DOHH2 (cell line): Measurements from ENCODE around the gene COPS9.

Experiments used
- H3F3A ChIP-seq: fragments of 200-600 bp; sonication (generic), shearing (Covaris generic); 2 replicates; pipeline ENCODE4 v1.6.0; 2016; ENCODE audit warnings: antibody characterized with exemption, mild to moderate bottlenecking; ENCODE audit not compliant: control insufficient read depth, insufficient read depth
- H3K27ac ChIP-seq: fragments of 200-600 bp; sonication (generic); 2 replicates; pipeline ENCODE4 v1.5.1; 2014; ENCODE audit warnings: low read depth, mild to moderate bottlenecking, low read length, moderate library complexity
- H3K27me3 ChIP-seq: fragments of 200-600 bp; sonication (generic); 2 replicates; pipeline ENCODE4 v1.6.1; 2014; ENCODE audit warnings: mild to moderate bottlenecking, low read length, mixed read lengths; ENCODE audit not compliant: control insufficient read depth
- H3K36me3 ChIP-seq: fragments of 200-600 bp; sonication (generic); 2 replicates; pipeline ENCODE4 v1.6.1; 2014; ENCODE audit warnings: mild to moderate bottlenecking, low read length, moderate library complexity, mixed read lengths; ENCODE audit not compliant: control insufficient read depth
- H3K4me1 ChIP-seq: fragments of 200-600 bp; sonication (generic); 2 replicates; pipeline ENCODE4 v1.6.1; 2014; ENCODE audit warnings: mild to moderate bottlenecking, low read length, mixed read lengths; ENCODE audit not compliant: control insufficient read depth
- H3K4me2 ChIP-seq: fragments of 200-600 bp; sonication (generic); 2 replicates; pipeline ENCODE4 v1.6.0; 2014; ENCODE audit warnings: mild to moderate bottlenecking, low read length, moderate library complexity
- H3K4me3 ChIP-seq: fragments of 200-600 bp; sonication (generic); 2 replicates; pipeline ENCODE4 v1.5.1; 2014; ENCODE audit warnings: mild to moderate bottlenecking, low read length, mixed read lengths
- H3K79me2 ChIP-seq: fragments of 200-600 bp; sonication (generic); 2 replicates; pipeline ENCODE4 v1.6.1; 2014; ENCODE audit warnings: mild to moderate bottlenecking, low read length, mixed read lengths; ENCODE audit not compliant: control insufficient read depth
- H3K9me2 ChIP-seq: fragments of 200-600 bp; sonication (generic); replicated peaks from 2 replicates; pipeline ENCODE4 v1.6.1; 2014; ENCODE audit warnings: mild to moderate bottlenecking, low read length, mixed read lengths; ENCODE audit not compliant: control insufficient read depth
- H3K9me3 ChIP-seq: fragments of 200-600 bp; sonication (generic); 2 replicates; pipeline ENCODE4 v1.6.1; 2014; ENCODE audit warnings: antibody characterized with exemption, low read length, mixed read lengths; ENCODE audit not compliant: control insufficient read depth, insufficient read depth
- H4K20me1 ChIP-seq: fragments of 200-600 bp; sonication (generic); 2 replicates; pipeline ENCODE4 v1.6.0; 2014; ENCODE audit warnings: low read depth, mild to moderate bottlenecking, antibody characterized with exemption, low read length, moderate library complexity; ENCODE audit not compliant: control insufficient read depth, insufficient read depth
- CTCF ChIP-seq: fragments of 200-600 bp; sonication (generic); IDR thresholded peaks from one replicate; pipeline ENCODE4 v1.5.1; 2014; ENCODE audit warnings: antibody characterized with exemption, mild to moderate bottlenecking, low read depth, low read length; ENCODE audit not compliant: poor library complexity, severe bottlenecking
- EZH2phosphoT487 ChIP-seq: fragments of 200-600 bp; sonication (generic); IDR thresholded peaks from 2 replicates; pipeline ENCODE4 v1.6.1; 2017; ENCODE audit warnings: borderline replicate concordance, mild to moderate bottlenecking, antibody characterized with exemption, low read length, moderate library complexity, mixed read lengths

The COPS9 gene

GRCh38 chr2:240095556-240096523 is 40.3 kb downstream of the COPS9 start:
- Histone ChIP-seq H3K9me2 (no peaks in the 10 kb centered on the region; the same call in 1 of the 2 replicates), H3K79me2 (no peaks in the 10 kb centered on the region), H3F3A (no peaks in the 10 kb centered on the region), H4K20me1 (no peaks in the 10 kb centered on the region), H3K9me3 (peaks cover 3% of the 10 kb centered on the region), H3K4me1 (no peaks in the 10 kb centered on the region), H3K27ac (no peak overlapping the region), H3K27me3 (peaks cover 23% of the 10 kb centered on the region), H3K4me2 (no peak overlapping the region), H3K36me3 (no peaks in the 10 kb centered on the region), H3K4me3 (no peak overlapping the region)
- TF ChIP-seq EZH2phosphoT487 (no peak), CTCF (no peak)

DNA sequence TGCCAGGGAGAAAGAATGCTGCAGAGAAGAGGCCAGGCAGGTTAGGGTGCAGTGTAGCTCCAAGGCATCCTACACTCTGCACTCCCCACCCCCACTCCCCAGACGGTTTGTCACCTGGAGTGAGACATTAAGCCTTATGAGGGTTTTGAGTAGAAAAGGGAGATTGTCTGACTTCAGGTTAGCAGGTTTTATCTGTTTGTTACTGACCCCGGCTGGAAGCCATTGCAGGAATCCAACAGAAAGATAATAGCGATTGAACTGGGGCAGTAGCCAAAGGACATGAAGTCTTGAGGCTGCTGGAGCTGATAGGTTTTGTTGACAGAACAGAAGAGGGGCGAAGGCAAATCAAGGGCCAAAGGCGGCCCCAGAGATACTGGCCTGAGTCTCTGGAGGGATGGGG is 46.8 kb downstream of the COPS9 start:
- Histone ChIP-seq H4K20me1 (no peaks in the 10 kb centered on the region), H3K79me2 (no peaks in the 10 kb centered on the region), H3K4me2 (no peak overlapping the region), H3K36me3 (no peaks in the 10 kb centered on the region), H3K9me3 (no peaks in the 10 kb centered on the region; the same call in 1 of the 2 replicates), H3F3A (no peaks in the 10 kb centered on the region), H3K9me2 (no peaks in the 10 kb centered on the region; the same call in 1 of the 2 replicates), H3K27me3 (peaks cover under 1% of the 10 kb centered on the region; the same call in 1 of the 2 replicates), H3K4me3 (no peak overlapping the region), H3K4me1 (no peaks in the 10 kb centered on the region), H3K27ac (no peak overlapping the region)
- no peak for TF ChIP-seq CTCF
- TF ChIP-seq EZH2phosphoT487: no peak

DNA sequence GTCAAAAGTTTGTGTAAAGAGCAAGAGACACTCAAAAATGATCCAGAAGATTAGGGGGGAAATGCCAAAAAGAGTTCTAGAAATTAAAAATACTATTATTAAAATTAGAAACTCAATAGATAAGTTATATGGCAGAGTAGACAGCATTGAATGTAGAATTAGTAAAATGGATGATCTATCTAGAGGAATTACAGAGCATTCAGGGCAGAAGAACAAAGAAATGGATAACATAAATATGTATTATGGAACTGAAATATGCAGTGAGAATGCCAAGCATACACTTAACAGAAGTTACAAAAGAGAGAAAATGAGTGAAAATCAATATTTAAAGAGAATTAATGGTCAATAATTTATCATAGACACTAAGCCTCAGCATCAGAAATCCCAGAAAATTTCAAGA is 49.5 kb downstream of the COPS9 start:
- H3K4me1 ChIP-seq: no peaks in the 10 kb centered on the region
- no peaks in the 10 kb centered on the region for H3F3A ChIP-seq
- no peaks in the 10 kb centered on the region for H3K36me3 ChIP-seq
- no peak for TF ChIP-seq EZH2phosphoT487
- no peak for TF ChIP-seq CTCF
- H3K27ac ChIP-seq: no peak overlapping the region
- H3K4me2 ChIP-seq: no peak overlapping the region
- H3K4me3 ChIP-seq: no peak overlapping the region
- no peaks in the 10 kb centered on the region for H3K9me2 ChIP-seq
- H3K9me3 ChIP-seq: no peaks in the 10 kb centered on the region
- H4K20me1 ChIP-seq: no peaks in the 10 kb centered on the region
- no peaks in the 10 kb centered on the region for H3K27me3 ChIP-seq
- H3K79me2 ChIP-seq: no peaks in the 10 kb centered on the region
